ENCODE results near the gene FBH1. TPM values are rescaled to one million over a fixed set of nuclear protein-coding genes. Genes with fewer than 3 reads are reported as not detected.

The FBH1 gene
- polyA plus RNA-seq, 1 experiment: 65.2 TPM

- POLR2A ChIA-PET: no interaction called here
- no peak for TF ChIP-seq CTCF (IDR thresholded peaks at IDR 0.05; ENCODE audit: low read depth, low read length)
- no peaks in the 10 kb centered on the region for H3K27me3 ChIP-seq (ENCODE audit: control insufficient read depth, insufficient read depth, low read length)
- CTCF ChIA-PET: no interaction called here
- no peak overlapping the region for H3K4me3 ChIP-seq (ENCODE audit: low read depth, low read length)
- no peak overlapping the region for H3K27ac ChIP-seq (ENCODE audit: low read depth, low read length)
- no peak for DNase-seq (ENCODE audit: low read depth, low spot score)
- H3K9me3 ChIP-seq (ENCODE audit: control insufficient read depth, insufficient read depth, low read length): no peaks in the 10 kb centered on the region
Observed at GRCh38 chr10:5968681-5969453, 78.8 kb downstream of the FBH1 start.

GRCh38 chr10:5970066-5970465 is 80.0 kb downstream of the FBH1 start:
- DNase-seq (ENCODE audit: low read depth, low spot score): no peak
- H3K27ac ChIP-seq (ENCODE audit: low read depth, low read length): no peak overlapping the region
- no peak overlapping the region for H3K4me3 ChIP-seq (ENCODE audit: low read depth, low read length)
- no peaks in the 10 kb centered on the region for H3K9me3 ChIP-seq (ENCODE audit: control insufficient read depth, insufficient read depth, low read length)
- H3K27me3 ChIP-seq (ENCODE audit: control insufficient read depth, insufficient read depth, low read length): no peaks in the 10 kb centered on the region
- CTCF ChIA-PET: no interaction called here
- no peak for TF ChIP-seq CTCF (IDR thresholded peaks at IDR 0.05; ENCODE audit: low read depth, low read length)
- POLR2A ChIA-PET: no interaction called here

GRCh38 chr10:5970527-5970926 is 80.5 kb downstream of the FBH1 start:
- DNase-seq (ENCODE audit: low read depth, low spot score): no peak
- Histone ChIP-seq H3K27ac (ENCODE audit: low read depth, low read length) (no peak overlapping the region), H3K4me3 (ENCODE audit: low read depth, low read length) (no peak overlapping the region), H3K9me3 (ENCODE audit: control insufficient read depth, insufficient read depth, low read length) (no peaks in the 10 kb centered on the region), H3K27me3 (ENCODE audit: control insufficient read depth, insufficient read depth, low read length) (no peaks in the 10 kb centered on the region)
- CTCF ChIA-PET: interaction anchor here (0.8 to 1.5 kb wide), 2 partner anchors 116 to 117 kb away, joined by 4 read pairs; no protein-coding TSS in a partner anchor
- TF ChIP-seq CTCF (IDR thresholded peaks at IDR 0.05; ENCODE audit: low read depth, low read length): no peak
- POLR2A ChIA-PET: no interaction called here

- DNase-seq (ENCODE audit: low read depth, low spot score): no peak
- TF ChIP-seq CTCF (IDR thresholded peaks at IDR 0.05; ENCODE audit: low read depth, low read length): no peak
- Histone ChIP-seq H3K27me3 (ENCODE audit: control insufficient read depth, insufficient read depth, low read length) (no peaks in the 10 kb centered on the region), H3K9me3 (ENCODE audit: control insufficient read depth, insufficient read depth, low read length) (no peaks in the 10 kb centered on the region), H3K4me3 (ENCODE audit: low read depth, low read length) (no peak overlapping the region), H3K27ac (ENCODE audit: low read depth, low read length) (no peak overlapping the region)
- ChIA-PET POLR2A (no interaction called here), CTCF (interaction anchor here (0.8 to 1.5 kb wide), 3 partner anchors 115 to 430 kb away, joined by 3 to 4 read pairs (median 4); no protein-coding TSS in a partner anchor)
Observed at GRCh38 chr10:5971315-5971832, 81.3 kb downstream of the FBH1 start.

- Histone ChIP-seq H3K27ac (ENCODE audit: low read depth, low read length) (no peak overlapping the region), H3K27me3 (ENCODE audit: control insufficient read depth, insufficient read depth, low read length) (no peaks in the 10 kb centered on the region), H3K4me3 (ENCODE audit: low read depth, low read length) (no peak overlapping the region), H3K9me3 (ENCODE audit: control insufficient read depth, insufficient read depth, low read length) (no peaks in the 10 kb centered on the region)
- TF ChIP-seq CTCF (IDR thresholded peaks at IDR 0.05; ENCODE audit: low read depth, low read length): no peak
- ChIA-PET CTCF (interaction anchor here (0.8 to 1.5 kb wide), 2 partner anchors 114 to 430 kb away, joined by 3 to 4 read pairs; no protein-coding TSS in a partner anchor), POLR2A (no interaction called here)
- DNase-seq (ENCODE audit: low read depth, low spot score): no peak
Observed at GRCh38 chr10:5971886-5972285, 81.8 kb downstream of the FBH1 start.
